ENCODE results near the gene ZNF865. TPM values are rescaled to one million over a fixed set of nuclear protein-coding genes. Genes with fewer than 3 reads are reported as not detected.

Gene ZNF865
- total and polyA plus RNA-seq, 2 of the 8 experiments (the other 6 are each of a cell fraction or from before 2014, with no cell fraction given) = 3.5 to 13.6 TPM

GRCh38 chr19:55660991-55661390 lies 55.5 kb downstream of the ZNF865 start (continued):
- TF ChIP-seq NANOG (IDR thresholded peaks at IDR 0.05; ENCODE audit: insufficient read depth, low read depth, low read length, poor library complexity, severe bottlenecking) (no peak), TCF12 (IDR thresholded peaks at IDR 0.05; ENCODE audit: low read depth, low read length) (no peak), SRF (IDR thresholded peaks at IDR 0.05; ENCODE audit: low read depth, low read length) (no peak), ATF3 (IDR thresholded peaks at IDR 0.05; ENCODE audit: insufficient read depth, low read depth, low read length) (no peak), RNF2 (IDR thresholded peaks at IDR 0.05; ENCODE audit: borderline replicate concordance, low read depth, low read length, missing control alignments, poor library complexity, severe bottlenecking) (no peak), CHD1 (IDR thresholded peaks at IDR 0.05; ENCODE audit: low read depth, low read length) (no peak)

All from H1 (cell line).